GM13976 (cell line): ENCODE measurements around the gene ITPA.

Source experiments
- DNase-seq: peaks from one replicate; pipeline ENCODE4 v3.0.0; 2012; ENCODE audit warnings: low spot score
- CTCF ChIP-seq: IDR thresholded peaks from 2 replicates; pipeline ENCODE4 v1.5.1; 2012; ENCODE audit warnings: borderline replicate concordance, mild to moderate bottlenecking; ENCODE audit not compliant: insufficient read depth; ENCODE audit errors: extremely low read depth, missing control alignments, control extremely low read depth
- in situ Hi-C: fragments of 300-500 bp; cut with MboI; formaldehyde crosslinking; loops from one replicate; pipeline ENCODE4 v1.12.0; 2022; ENCODE audit warnings: low sequenced_read_pairs, mixed read lengths, inconsistent platforms; ENCODE audit not compliant: unreplicated experiment

The ITPA gene

GRCh38 chr20:3193806-3194616, 15.3 kb upstream of the ITPA start:
- no peak for DNase-seq
- no peak for TF ChIP-seq CTCF
- in situ Hi-C loops, result no loop called here

- no peak for TF ChIP-seq CTCF
- no peak for DNase-seq
- in situ Hi-C loops, result no loop called here
Measured at GRCh38 chr20:3194617-3195280, 14.5 kb upstream of the ITPA start.

GRCh38 chr20:3195590-3196237, 13.6 kb upstream of the ITPA start:
- in situ Hi-C loops, result no loop called here
- DNase-seq, result no peak
- TF ChIP-seq CTCF, result no peak

- TF ChIP-seq CTCF, result no peak
- in situ Hi-C loops, result no loop called here
Measured at GRCh38 chr20:3199206-3199605, 10.1 kb upstream of the ITPA start.

GRCh38 chr20:3199976-3200755, 9.1 kb upstream of the ITPA start:
- TF ChIP-seq CTCF, result peak; percentile 6
- DNase-seq, result peak; percentile 59
- in situ Hi-C loops, result no loop called here

More at GRCh38 chr20:3199206-3199605, 10.1 kb upstream of the ITPA start:
- DNase-seq, result no peak

- TF ChIP-seq CTCF, result no peak
- in situ Hi-C loops, result no loop called here
- no peak for DNase-seq
Measured at GRCh38 chr20:3202965-3203314, 6.4 kb upstream of the ITPA start.
